Testis (tissue), 2 donors: ENCODE measurements around the gene KIAA1958.

ENCODE experiments used
- CTCF ChIP-seq, 3 experiments: fragments of 450-650 bp in 2 of 3; fragments of 200-600 bp in 1 of 3; sonication (generic) in 1 of 3; IDR thresholded peaks; one replicate each; pipeline ENCODE4 v1.5.1; 2016 to 2019; ENCODE audit warnings: antibody characterized with exemption in 3 of 3, mild to moderate bottlenecking in 2 of 3, moderate library complexity in 1 of 3
- POLR2A ChIP-seq: fragments of 450-650 bp; IDR thresholded peaks from one replicate; pipeline ENCODE4 v1.6.1; 2017; ENCODE audit warnings: antibody characterized with exemption, mild to moderate bottlenecking, moderate library complexity

GRCh38 chr9:112570671-112571167 is 84.1 kb downstream of the KIAA1958 start:
- TF ChIP-seq CTCF (IDR thresholded peaks at IDR 0.05) (no peak), POLR2A (no peak)
